Aorta (tissue), 5 donors: Measurements from ENCODE around the gene PODN. TPM values are rescaled to one million over a fixed set of nuclear protein-coding genes. Genes with fewer than 3 reads are reported as not detected.
A peak's percentile ranks its signal among the peaks of the same experiment; 100 is the strongest.

Experiments used
- ATAC-seq: fragments of 200-7000 bp; cut with Tn5 transposase; one replicate; pipeline ENCODE4 v1.9.1; 2022; ENCODE audit warnings: moderate library complexity; ENCODE audit not compliant: low FRiP score
- DNase-seq, 2 donors: peaks; one replicate each; pipeline ENCODE4 v3.0.0-alpha.2; 2020
- H3K27ac ChIP-seq, 2 donors: one replicate each; pipeline ENCODE4 v1.5.1; 2013; ENCODE audit warnings: low read length in 2 of 2, mild to moderate bottlenecking in 2 of 2, moderate library complexity in 2 of 2, control low read depth in 1 of 2, inconsistent platforms in 1 of 2, low read depth in 1 of 2
- H3K27me3 ChIP-seq, 2 donors: one replicate each; pipeline ENCODE4 v1.6.1; 2013; ENCODE audit warnings: control low read depth in 1 of 2, low read length in 1 of 2, mild to moderate bottlenecking in 1 of 2, moderate library complexity in 1 of 2; ENCODE audit not compliant: insufficient read depth in 2 of 2, control insufficient read depth in 1 of 2
- H3K36me3 ChIP-seq, 2 donors: one replicate each; pipeline ENCODE4 v1.6.1; 2013; ENCODE audit warnings: control low read depth in 1 of 2, low read length in 1 of 2, mild to moderate bottlenecking in 1 of 2; ENCODE audit not compliant: insufficient read depth in 2 of 2, control insufficient read depth in 1 of 2
- H3K4me1 ChIP-seq, 2 donors: one replicate each; pipeline ENCODE4 v1.6.1; 2013; ENCODE audit warnings: low read length in 2 of 2, control low read depth in 1 of 2, mild to moderate bottlenecking in 1 of 2, moderate library complexity in 1 of 2; ENCODE audit not compliant: insufficient read depth in 2 of 2, control insufficient read depth in 1 of 2
- H3K4me3 ChIP-seq, 2 donors: one replicate each; pipeline ENCODE4 v1.5.1; 2013; ENCODE audit warnings: low read length in 2 of 2, control low read depth in 1 of 2, mild to moderate bottlenecking in 1 of 2
- H3K9me3 ChIP-seq: one replicate; pipeline ENCODE4 v1.6.1; 2013; ENCODE audit warnings: mild to moderate bottlenecking, low read length; ENCODE audit not compliant: control insufficient read depth
- WGBS, 2 donors: extraction: QIAGEN DNeasy Blood & Tissue Kit; methylation state at CpG; one replicate each; pipeline ENCODE4 v1.1.7; 2013; 5-methylcytosine and 5-hydroxymethylcytosine counted together
- intact Hi-C, 2 donors: fragments of 100-400 bp; cut with DNase I; formaldehyde crosslinking; loops; one replicate each; pipeline versions ENCODE4 v1.14.2 to v1.15.0; 2022
- polyA plus RNA-seq, 2 donors: library from polyadenylated mRNA; stranded (reverse); fragments of 200-250 nt; gene quantifications; one replicate each; pipeline ENCODE4 v1.2.3, GENCODE V29; 2013
- total RNA-seq, 2 donors: library from RNA; stranded (reverse); fragmentation: NEBNext Ultra II Directional; extraction: Animal tissue kit (Norgen Biotek cat#: 25700); gene quantifications; one replicate each; pipeline ENCODE4 v1.2.1, GENCODE V29; 2021
- donor health status: healthy with polysubstance abuse.
- donor health status: Bipolar disorder and iron deficiency.
- donor health status: DM: no; HTN: no; CAD: no.
- donor health status: DM: no; HTN: no; CAD: no.
- donor health status: DM: yes; HTN: yes; CAD: no.

The PODN gene
- total and polyA plus RNA-seq, 4 donors, result 14.3 to 152 (median 53.8) TPM

DNA sequence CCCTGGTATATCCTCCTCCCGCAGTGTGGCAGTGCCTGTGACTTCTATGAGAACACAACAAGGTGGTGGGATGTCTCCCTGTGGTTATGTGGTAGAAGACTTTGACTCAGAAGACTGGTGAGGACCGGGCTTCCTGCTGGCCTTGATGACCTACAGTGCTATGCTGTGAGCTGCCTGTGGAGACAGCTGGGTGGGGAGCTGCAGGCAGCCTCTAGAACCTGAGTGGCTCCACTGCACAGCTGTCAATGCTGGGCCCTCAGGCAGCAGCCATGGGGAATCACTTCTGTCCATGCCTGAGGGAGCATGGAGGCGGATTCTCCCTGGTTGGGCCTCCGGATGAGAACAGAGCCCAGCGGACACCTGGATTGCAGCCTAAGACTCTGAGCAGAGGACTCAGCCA is 65.5 kb downstream of the PODN start:
- no peak for ATAC-seq
- peak; percentile 12 to 55 for DNase-seq
- H3K36me3 ChIP-seq, result no peaks in the 10 kb centered on the region
- no peaks in the 10 kb centered on the region for H3K27me3 ChIP-seq
- H3K9me3 ChIP-seq, result no peaks in the 10 kb centered on the region
- intact Hi-C loops, result no loop called here
- WGBS, 2 donors, result 92 to 95% methylated on average over 5 of the region's 5 CpGs
- no peaks in the 10 kb centered on the region for H3K4me1 ChIP-seq
- H3K27ac ChIP-seq, result no peak overlapping the region
- H3K4me3 ChIP-seq, result no peak overlapping the region

DNA sequence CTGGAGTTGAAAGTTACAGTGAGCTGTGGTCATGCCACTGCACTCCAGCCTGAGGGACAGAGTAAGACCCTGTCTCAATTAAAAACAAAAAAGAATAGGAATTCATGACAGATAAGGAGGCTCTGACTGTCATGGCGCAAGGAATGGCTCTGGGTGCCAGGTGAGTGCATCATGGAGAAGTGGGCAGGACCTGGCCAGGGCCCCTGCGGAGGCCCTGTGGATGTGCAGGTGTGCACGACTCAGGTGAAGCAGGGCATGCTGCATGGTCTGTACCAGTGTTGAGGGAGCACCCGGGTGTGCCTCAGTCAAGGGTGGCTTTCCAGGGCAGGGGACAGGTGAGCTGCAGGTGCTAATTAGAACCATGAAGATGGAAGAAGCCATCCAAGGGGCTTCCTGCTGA is 66.4 kb downstream of the PODN start:
- Histone ChIP-seq H3K36me3 (no peaks in the 10 kb centered on the region), H3K4me3 (no peak overlapping the region), H3K4me1 (no peaks in the 10 kb centered on the region), H3K9me3 (no peaks in the 10 kb centered on the region), H3K27me3 (no peaks in the 10 kb centered on the region), H3K27ac (no peak overlapping the region)
- DNase-seq (peak; percentile 8 to 45), ATAC-seq (no peak)
- WGBS, 2 donors, result 95 to 98% methylated on average over 4 of the region's 4 CpGs
- intact Hi-C loops, result no loop called here

DNA sequence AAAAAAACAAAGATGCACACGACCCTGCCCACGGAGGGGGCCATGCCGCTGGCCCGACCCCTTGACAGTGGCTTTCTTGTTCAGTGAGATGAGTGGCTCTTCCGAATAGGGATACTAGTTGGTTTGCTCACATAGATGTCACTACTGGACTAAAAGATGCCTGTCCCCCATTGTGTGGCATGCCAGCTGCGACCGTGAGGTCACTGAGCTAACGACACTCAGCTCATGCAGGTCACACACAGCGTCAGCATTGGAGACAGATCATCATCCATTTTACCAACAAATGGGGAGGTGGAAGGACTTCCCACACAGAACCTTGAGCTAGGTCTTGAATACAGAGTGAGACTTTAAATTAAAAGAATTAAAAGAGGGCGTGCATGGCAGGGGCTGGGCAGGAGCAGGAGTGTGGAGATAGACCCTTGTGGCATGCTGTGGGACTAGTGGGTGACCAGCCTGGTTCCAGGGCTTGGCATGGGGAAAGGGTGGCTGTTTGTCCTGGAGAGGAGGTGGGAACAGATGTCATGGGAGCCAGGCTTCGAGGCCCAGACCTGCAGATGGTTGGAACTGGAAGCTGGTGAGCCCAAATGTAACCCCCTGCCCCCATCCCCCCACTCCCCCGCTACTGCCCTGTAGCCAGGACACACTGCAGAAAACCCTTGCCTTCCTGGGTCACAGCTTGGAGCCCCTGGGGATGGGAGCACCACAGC is 68.0 kb downstream of the PODN start:
- Histone ChIP-seq H3K4me3 (no peak overlapping the region), H3K9me3 (no peaks in the 10 kb centered on the region), H3K27me3 (no peaks in the 10 kb centered on the region), H3K36me3 (no peaks in the 10 kb centered on the region), H3K4me1 (no peaks in the 10 kb centered on the region), H3K27ac (no peak overlapping the region)
- 81 to 85% methylated on average over 12 of the region's 12 CpGs for WGBS, 2 donors
- intact Hi-C loops, result no loop called here
- DNase-seq (peak in 1 of 2 donors; percentile 44), ATAC-seq (no peak)

DNA sequence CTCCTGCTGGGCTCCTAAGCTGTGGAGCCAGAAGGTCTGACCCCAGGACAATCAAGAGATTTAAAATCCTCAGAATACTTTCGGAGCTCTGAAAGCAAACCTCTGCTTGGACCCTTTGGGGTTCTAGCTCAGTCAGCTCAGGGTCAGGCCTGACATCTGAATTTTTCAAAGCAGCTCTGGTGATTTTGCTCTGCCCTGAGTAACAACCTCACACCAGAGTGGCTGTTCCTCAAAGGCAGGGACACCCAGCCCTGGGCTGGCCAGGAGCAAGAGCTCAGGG is 68.5 kb downstream of the PODN start:
- Histone ChIP-seq H3K27ac (no peak overlapping the region), H3K4me1 (no peaks in the 10 kb centered on the region), H3K36me3 (no peaks in the 10 kb centered on the region), H3K4me3 (no peak overlapping the region), H3K9me3 (no peaks in the 10 kb centered on the region), H3K27me3 (no peaks in the 10 kb centered on the region)
- intact Hi-C loops, result no loop called here
- 81 to 91% methylated on average over 1 of the region's 1 CpG for WGBS, 2 donors
- DNase-seq (peak in 1 of 2 donors; percentile 33), ATAC-seq (no peak)

DNA sequence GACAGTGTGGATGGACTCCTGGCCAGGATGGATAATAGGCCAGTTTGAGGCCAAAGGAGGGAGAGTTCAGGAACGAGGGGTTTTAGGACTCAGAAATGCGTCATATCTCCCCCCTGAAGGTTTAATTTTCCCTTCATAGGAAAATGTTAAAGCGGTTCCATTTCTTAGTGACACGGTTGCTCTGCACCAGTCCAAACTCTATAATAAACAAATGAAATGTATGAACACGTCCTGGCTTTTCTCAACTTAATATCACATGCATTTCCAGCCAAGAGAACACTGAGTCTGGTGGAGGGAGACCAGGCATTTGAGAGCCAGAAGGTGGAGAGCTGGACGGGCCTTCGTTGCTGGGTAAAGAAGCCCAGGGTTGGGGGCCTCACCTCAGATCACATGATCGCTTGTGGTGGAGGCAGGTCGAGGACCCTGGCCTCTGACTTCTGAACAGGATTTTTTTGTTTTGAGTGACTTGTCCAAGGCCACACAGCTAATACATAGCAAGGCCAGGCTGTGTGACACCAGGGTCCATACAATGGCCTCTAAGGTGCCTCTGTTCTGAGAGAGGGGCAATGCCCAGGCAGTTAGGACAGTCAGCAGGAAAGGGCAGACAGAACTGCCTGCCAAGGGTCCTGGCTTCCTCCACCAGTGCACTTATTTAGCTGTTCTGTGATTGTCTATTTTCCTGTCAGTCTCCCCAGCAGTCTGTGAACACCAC is 69.0 kb downstream of the PODN start:
- no peaks in the 10 kb centered on the region for H3K9me3 ChIP-seq
- no peaks in the 10 kb centered on the region for H3K27me3 ChIP-seq
- H3K27ac ChIP-seq, result no peak overlapping the region
- intact Hi-C loops, result no loop called here
- H3K4me1 ChIP-seq, result no peaks in the 10 kb centered on the region
- H3K36me3 ChIP-seq, result no peaks in the 10 kb centered on the region
- ATAC-seq (no peak), DNase-seq (peak in 1 of 2 donors; percentile 51)
- H3K4me3 ChIP-seq, result no peak overlapping the region
- 39 to 40% methylated on average over 9 of the region's 9 CpGs for WGBS, 2 donors

DNA sequence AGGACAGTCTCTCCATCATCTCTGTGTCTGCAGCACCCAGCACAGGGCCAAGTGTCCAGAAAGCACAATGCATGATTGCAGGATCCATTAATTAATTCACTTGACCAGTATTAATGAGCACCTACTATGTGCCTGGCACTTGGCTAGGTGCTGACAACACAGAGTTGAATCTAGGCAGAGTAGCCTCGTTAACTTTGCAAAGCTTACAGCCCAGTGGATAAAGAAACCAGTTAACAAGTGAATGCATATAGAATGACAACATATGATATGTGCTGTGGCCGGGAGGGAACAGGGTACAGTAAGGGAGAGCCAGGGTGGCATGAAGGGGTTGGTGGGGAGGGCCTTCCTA is 69.6 kb downstream of the PODN start:
- 90 to 93% methylated on average over 2 of the region's 2 CpGs for WGBS, 2 donors
- Histone ChIP-seq H3K36me3 (no peaks in the 10 kb centered on the region), H3K4me3 (no peak overlapping the region), H3K27me3 (no peaks in the 10 kb centered on the region), H3K4me1 (no peaks in the 10 kb centered on the region), H3K9me3 (no peaks in the 10 kb centered on the region), H3K27ac (no peak overlapping the region)
- ATAC-seq (no peak), DNase-seq (peak in 1 of 2 donors; percentile 15)
- intact Hi-C loops, result no loop called here

DNA sequence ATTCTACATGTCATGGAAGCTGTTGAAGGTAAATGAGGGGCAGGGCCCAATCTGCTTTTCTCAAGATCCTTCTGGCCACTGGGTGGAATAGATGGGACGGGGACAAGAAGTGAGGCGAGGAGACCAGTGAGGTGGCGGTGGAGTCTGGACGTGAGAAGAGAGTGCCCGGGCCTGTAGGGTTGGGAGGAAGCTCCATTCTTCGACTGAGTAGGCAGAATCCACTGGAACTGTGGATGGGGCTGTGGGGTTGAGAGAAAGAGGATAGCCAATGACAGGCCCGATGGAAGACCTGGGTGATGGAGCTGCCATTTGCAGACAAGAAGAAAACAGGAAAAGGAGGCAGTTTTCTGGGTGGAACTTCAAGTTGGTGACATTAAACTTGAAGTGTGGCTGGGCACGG is 70.2 kb downstream of the PODN start:
- Histone ChIP-seq H3K4me1 (no peaks in the 10 kb centered on the region), H3K4me3 (no peak overlapping the region), H3K27me3 (no peaks in the 10 kb centered on the region), H3K9me3 (no peaks in the 10 kb centered on the region), H3K36me3 (no peaks in the 10 kb centered on the region), H3K27ac (no peak overlapping the region)
- 84 to 89% methylated on average over 8 of the region's 8 CpGs for WGBS, 2 donors
- intact Hi-C loops, result no loop called here
- ATAC-seq, result no peak
- DNase-seq, result peak in 1 of 2 donors; percentile 19

DNA sequence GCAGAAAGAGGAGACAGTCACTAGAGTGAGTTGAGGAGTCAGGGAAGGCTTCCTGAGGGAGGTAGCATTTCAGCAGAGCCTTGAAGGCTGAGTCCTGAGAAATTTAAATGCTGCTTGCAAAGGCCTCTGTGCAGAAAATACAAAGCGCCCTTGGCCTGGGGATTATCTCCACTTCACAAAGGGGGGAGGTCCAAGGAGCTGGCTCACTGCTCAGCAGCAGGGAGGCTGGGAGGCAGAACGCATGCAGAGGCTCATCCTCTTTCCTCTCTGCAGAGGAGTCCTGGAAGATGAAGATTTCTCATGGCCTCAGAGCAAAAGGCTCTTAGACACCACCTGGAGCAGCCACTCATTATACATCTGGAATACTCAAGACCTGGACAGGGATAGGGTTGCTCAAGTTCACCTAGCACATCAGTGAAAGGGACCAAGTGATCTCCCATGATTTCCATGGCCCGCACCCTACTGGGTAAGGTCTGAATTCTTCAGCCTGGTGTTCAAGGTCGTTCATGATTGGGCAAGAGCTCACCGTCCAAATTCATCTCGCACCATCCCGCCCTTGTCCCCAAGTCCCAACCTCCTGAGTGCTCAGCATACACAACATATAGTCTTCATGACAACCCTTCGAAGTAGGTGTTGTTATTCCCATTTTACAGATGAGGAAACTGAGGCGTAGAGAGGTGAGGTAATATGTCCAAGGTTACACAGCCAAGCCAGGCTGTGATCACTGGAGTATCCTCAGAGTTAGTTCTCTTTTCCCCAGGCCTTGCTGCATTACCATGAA is 71.4 kb downstream of the PODN start:
- H3K9me3 ChIP-seq, result no peaks in the 10 kb centered on the region

More for the DNA sequence above, 71.4 kb downstream of the PODN start:
- no peaks in the 10 kb centered on the region for H3K36me3 ChIP-seq
- ATAC-seq (no peak), DNase-seq (peak in 1 of 2 donors; percentile 33)
- H3K27ac ChIP-seq, result no peak overlapping the region
- no peaks in the 10 kb centered on the region for H3K4me1 ChIP-seq
- 86% methylated on average over 9 of the region's 9 CpGs for WGBS, 2 donors
- intact Hi-C loops, result no loop called here
- H3K4me3 ChIP-seq, result no peak overlapping the region
- no peaks in the 10 kb centered on the region for H3K27me3 ChIP-seq
